Activated CD4-positive, alpha-beta memory T cell treated with anti-CD3 and anti-CD28 coated beads for 36 hours (primary cell): ENCODE measurements around the gene IQGAP3. TPM values are rescaled to one million over a fixed set of nuclear protein-coding genes. Genes with fewer than 3 reads are reported as not detected.

Experiments
- CTCF ChIA-PET: fragments of 350-600 bp; sonication (Branson Sonifier 250); formaldehyde crosslinking; loops from one replicate; lab custom pipeline; 2021; ENCODE audit warnings: antibody characterized with exemption, inconsistent platforms; lab: Charles Lee
- POLR2A ChIA-PET: fragments of 350-600 bp; sonication (Branson Sonifier 250); formaldehyde crosslinking; loops from one replicate; lab custom pipeline; 2021; ENCODE audit warnings: antibody characterized with exemption; lab: Charles Lee
- DNase-seq: peaks from one replicate; pipeline ENCODE4 v3.0.0-alpha.2; 2020
- H3K27ac Mint-ChIP-seq: one replicate; pipeline ENCODE4 v1.8.0; 2021; ENCODE audit warnings: mixed read lengths
- H3K27me3 Mint-ChIP-seq: one replicate; pipeline ENCODE4 v1.8.0; 2021; ENCODE audit warnings: mixed read lengths
- H3K36me3 Mint-ChIP-seq: one replicate; pipeline ENCODE4 v1.8.0; 2021; ENCODE audit warnings: mixed read lengths
- H3K4me1 Mint-ChIP-seq: one replicate; pipeline ENCODE4 v1.8.0; 2021; ENCODE audit warnings: low read depth, mixed read lengths
- H3K4me3 Mint-ChIP-seq: one replicate; pipeline ENCODE4 v1.8.0; 2021; ENCODE audit warnings: mild to moderate bottlenecking, mixed read lengths
- H3K9me3 Mint-ChIP-seq: one replicate; pipeline ENCODE4 v1.8.0; 2021; ENCODE audit warnings: mixed read lengths
- intact Hi-C: fragments of 100-400 bp; cut with micrococcal nuclease; formaldehyde crosslinking; loops from one replicate; pipeline ENCODE4 v1.15.1; 2023
- total RNA-seq, 2 experiments: library from RNA; stranded (reverse); gene quantifications; one replicate each; pipeline ENCODE4 v1.2.3, GENCODE V29; 2021

IQGAP3 gene
- total RNA-seq, 2 experiments from 2014 or later, result 16.9 to 19.3 TPM

DNA sequence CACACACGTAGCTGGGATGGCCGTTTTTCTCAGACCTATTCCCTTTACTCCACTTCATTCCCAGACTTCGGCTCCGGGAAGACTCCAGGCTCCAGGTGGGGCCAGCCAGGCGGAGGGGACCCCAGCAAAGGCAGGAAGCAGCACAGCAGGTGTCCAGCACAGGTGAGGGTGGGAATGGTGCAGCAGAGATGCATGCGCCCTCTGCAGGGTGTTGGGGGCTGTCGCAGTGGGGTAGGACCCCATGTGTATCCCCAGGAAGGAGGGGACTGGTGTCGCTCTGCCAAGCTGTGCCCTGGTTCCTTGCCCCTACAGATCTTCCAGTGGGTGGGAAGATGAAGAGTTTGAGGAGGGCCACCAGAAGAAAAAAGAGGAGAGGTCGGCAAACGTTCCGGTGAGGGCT is 12.4 kb upstream of the IQGAP3 start:
- H3K4me1 Mint-ChIP-seq, result peaks cover 2% of the 10 kb centered on the region
- no peaks in the 10 kb centered on the region for H3K27me3 Mint-ChIP-seq
- no peaks in the 10 kb centered on the region for H3K36me3 Mint-ChIP-seq
- ChIA-PET CTCF (interaction anchor here (0.5 to 11.2 kb wide), 6 partner anchors 8 to 289 kb away, joined by 3 to 78 read pairs (median 4); no protein-coding TSS in a partner anchor), POLR2A (no interaction called here)
- no peak for DNase-seq
- intact Hi-C loops, result loop anchor here (1.0 kb wide), 2 partner anchors 23 to 129 kb away; no protein-coding TSS in a partner anchor
- no peak overlapping the region for H3K27ac Mint-ChIP-seq
- no peak overlapping the region for H3K4me3 Mint-ChIP-seq
- H3K9me3 Mint-ChIP-seq, result no peaks in the 10 kb centered on the region

DNA sequence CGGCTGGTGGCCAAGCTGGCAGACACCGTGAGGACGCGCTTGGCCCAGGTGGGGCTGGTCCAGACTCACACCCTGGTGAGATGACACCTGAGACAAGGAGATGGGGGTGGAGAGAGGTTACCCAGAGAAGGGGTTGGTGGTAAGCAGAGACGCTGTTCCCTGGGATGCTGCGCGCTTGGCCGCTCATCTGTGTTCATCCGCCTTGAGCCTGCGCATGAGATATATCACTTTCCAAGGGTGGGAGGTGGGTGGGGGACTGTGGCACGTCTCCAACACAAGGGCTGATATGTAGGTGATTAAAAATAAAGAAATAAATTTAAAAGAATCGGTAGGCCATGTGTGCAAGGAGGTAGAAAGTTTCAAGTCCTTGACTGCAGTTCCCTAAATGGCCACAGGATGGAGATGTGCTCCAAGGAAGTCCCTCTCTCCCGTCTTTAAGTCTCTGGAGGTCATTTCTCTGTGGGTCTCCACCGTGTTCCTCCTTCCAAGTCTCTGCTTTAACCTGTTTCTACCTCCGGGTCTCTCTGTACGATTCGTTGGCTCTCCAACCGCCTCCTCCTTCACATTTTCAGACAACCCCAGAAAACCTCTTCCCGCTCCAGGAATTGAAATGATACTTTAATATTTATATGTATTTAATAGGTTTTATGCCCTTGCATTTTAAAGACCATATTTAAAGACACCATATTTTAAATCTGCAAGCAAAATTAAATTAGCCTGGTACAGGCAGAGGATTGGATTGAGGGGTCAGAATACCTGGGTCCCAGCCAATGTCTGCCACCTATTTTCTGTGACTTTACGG is 11.7 kb upstream of the IQGAP3 start:
- POLR2A ChIA-PET, result no interaction called here
- Mint-ChIP-seq H3K27ac (no peak overlapping the region), H3K4me3 (no peak overlapping the region), H3K4me1 (peaks cover 2% of the 10 kb centered on the region), H3K27me3 (no peaks in the 10 kb centered on the region), H3K36me3 (no peaks in the 10 kb centered on the region), H3K9me3 (no peaks in the 10 kb centered on the region)
- peak; percentile 79 for DNase-seq
- CTCF ChIA-PET, result interaction anchor here (0.5 to 11.2 kb wide), 5 partner anchors 7 to 289 kb away, joined by 3 to 78 read pairs (median 4); no protein-coding TSS in a partner anchor
- intact Hi-C loops, result loop anchor here (1.0 kb wide), 2 partner anchors 24 to 128 kb away; no protein-coding TSS in a partner anchor

DNA sequence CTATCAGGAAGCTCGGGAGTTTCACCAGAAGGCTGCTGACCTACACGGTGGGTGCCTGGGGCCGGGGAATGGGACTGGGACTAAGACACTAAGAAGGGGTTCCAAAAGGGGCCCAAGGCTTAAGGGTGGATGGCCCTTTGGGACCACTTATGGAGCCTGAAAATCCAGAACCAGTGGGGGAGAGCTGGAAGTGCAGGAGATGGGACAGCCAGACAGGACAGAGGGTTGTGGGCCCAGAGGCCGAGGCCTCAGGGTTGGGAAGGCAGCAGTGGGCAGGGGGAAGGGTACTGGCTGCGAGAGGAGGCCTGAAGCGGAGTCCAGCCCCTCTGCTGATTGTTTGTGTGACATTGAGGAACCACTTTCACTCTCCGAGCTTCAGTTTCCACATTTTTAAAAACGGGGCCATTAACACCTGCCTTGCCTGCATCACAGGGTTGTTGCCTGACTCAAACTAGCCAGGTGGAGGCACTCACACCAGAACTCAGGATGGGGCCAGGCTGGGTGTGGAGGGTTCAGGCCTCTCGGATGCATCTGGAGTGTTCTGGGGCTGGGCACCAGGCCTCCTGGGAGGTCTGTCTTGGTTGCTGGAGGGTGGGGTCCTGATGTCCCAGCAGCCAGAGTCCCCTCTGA is 10.1 kb upstream of the IQGAP3 start:
- peak overlapping the region; percentile 38 for H3K4me3 Mint-ChIP-seq
- ChIA-PET CTCF (interaction anchor here (0.6 to 11.2 kb wide), 12 partner anchors 9 to 197 kb away, joined by 3 to 78 read pairs (median 4); partner anchors contain the start of genes IQGAP3 and NAXE), POLR2A (no interaction called here)
- no peaks in the 10 kb centered on the region for H3K36me3 Mint-ChIP-seq
- no peak for DNase-seq
- no peaks in the 10 kb centered on the region for H3K9me3 Mint-ChIP-seq
- no peaks in the 10 kb centered on the region for H3K27me3 Mint-ChIP-seq
- intact Hi-C loops, result no loop called here
- peak overlapping the region; percentile 20 for H3K27ac Mint-ChIP-seq
- peaks cover 2% of the 10 kb centered on the region for H3K4me1 Mint-ChIP-seq

DNA sequence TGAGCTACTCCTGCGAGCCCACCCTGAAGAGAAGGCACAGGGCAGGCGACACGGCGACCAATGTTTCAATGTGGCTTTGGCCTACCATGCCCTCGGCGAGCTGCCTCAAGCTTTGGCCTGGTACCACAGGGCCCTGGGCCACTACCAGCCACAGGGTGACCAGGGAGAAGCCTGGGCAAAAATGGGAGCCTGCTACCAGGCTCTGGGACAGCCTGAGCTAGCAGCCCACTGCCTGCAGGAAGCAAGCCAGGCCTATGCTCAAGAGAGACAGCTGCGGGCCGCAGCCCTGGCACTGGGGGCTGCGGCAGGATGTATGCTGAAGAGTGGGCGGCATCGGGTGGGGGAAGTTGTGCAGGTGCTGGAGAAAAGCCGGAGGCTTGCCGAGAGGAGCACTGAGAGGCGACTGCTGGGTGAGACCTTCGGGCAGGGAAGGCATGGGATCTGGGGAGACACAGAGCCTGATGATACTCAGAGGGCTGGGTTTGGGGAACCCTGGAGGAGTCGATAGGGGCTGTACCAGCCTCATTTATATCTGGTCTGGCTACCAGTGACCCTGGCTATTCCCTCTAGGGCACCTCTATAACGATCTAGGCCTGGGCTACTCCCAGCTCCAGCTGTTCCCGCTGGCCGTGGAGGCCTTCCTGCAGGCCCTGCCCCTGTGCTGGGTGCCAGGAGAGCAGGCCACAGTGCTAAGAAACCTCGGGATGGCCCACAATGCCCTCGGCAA is 9.5 kb upstream of the IQGAP3 start:
- ChIA-PET CTCF (interaction anchor here (0.6 to 11.2 kb wide), 14 partner anchors 10 to 196 kb away, joined by 3 to 78 read pairs (median 4); partner anchors contain the start of genes IQGAP3 and NAXE), POLR2A (interaction anchor here (2.8 kb wide), 1 partner anchor 10 kb away, joined by 13 read pairs; the partner anchor contains the start of gene NAXE)
- Mint-ChIP-seq H3K27ac (peak overlapping the region; percentile 21), H3K4me1 (peaks cover 2% of the 10 kb centered on the region), H3K27me3 (no peaks in the 10 kb centered on the region), H3K36me3 (no peaks in the 10 kb centered on the region), H3K4me3 (peak overlapping the region; percentile 38), H3K9me3 (no peaks in the 10 kb centered on the region)
- intact Hi-C loops, result no loop called here
- DNase-seq, result no peak

DNA sequence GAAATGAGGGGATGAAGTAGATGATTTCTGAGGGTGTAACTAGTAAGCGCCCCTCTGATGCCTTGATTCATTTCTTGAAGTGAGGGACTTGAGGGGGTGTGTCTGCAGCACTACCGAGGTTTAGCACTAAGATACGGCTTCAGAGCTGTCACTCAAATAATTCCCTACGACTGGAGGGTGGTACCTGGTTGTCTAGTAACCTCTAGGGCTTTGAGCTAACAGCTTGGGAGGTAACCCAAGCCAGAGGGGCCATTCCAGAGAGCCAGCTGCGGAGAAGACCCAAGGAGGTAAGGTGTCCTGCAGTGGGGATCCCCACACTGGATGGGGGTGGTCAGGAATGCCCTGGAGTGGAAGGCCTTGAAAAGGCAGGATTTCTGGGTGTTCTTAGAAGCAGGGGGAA is 7.1 kb upstream of the IQGAP3 start, which contains the start of gene TTC24:
TSS of gene TTC24 (plus strand) at position 252 of the 400 bp plus-strand sequence. CDS start 1,642 bp downstream, outside the sequence.
- Mint-ChIP-seq H3K27ac (no peak within 1 kb of the TSS), H3K36me3 (no peaks in the 10 kb centered on the region), H3K4me3 (no peak within 1 kb of the TSS), H3K9me3 (no peaks in the 10 kb centered on the region), H3K27me3 (no peaks in the 10 kb centered on the region), H3K4me1 (peaks cover 2% of the 10 kb centered on the region)
- CTCF ChIA-PET, result interaction anchor here (1.6 to 11.2 kb wide), 4 partner anchors 29 to 133 kb away, joined by 5 to 78 read pairs (median 10); no protein-coding TSS in a partner anchor
- intact Hi-C loops, result no loop called here
- DNase-seq, result no peak
- POLR2A ChIA-PET, result interaction anchor here (2.8 kb wide), 1 partner anchor 13 kb away, joined by 13 read pairs; the partner anchor contains the start of gene NAXE

DNA sequence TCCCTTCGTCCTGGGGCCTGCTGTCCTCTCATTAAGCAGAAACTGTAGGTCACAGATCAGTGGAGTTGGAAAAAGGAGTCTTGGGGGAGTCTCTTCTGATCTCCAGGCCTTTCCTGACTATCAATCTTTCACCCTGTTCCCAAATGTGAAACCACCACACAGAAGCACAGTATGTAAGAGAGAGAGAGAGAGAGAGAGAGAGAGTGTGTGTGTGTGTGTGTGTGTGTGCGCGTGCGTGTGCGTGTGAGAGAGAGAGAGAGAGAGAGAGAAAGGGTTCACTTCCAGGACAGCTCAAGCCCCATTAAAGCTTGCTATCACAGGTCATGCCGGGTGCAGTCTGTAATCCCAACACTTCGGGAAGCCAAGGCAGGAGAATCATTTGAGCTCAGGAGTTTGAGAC is 5.7 kb upstream of the IQGAP3 start:
- H3K27ac Mint-ChIP-seq, result no peak overlapping the region

DNA sequence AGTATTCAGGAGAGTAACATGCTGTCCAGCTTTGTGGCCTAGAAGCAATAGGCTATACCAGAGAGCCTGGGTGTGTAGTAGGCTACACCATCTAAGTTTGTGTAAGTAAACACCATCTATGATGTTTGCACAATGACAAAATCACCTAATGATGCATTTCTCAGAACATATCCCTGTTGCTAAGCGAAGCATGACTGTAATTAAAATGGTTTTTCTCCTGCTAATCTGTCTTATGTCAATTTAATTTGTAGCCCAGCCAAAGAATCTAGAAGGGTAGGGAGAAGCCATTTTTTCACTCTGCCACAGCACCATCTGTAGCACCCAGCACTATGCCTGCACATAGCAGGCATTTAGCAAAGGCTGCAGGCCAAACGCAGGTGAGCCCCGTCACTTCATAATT is 5.2 kb upstream of the IQGAP3 start:
- CTCF ChIA-PET, result interaction anchor here (1.1 to 1.7 kb wide), 2 partner anchors 7 to 14 kb away, joined by 4 read pairs; partner anchors contain the start of gene NAXE

More for the DNA sequence above, 5.7 kb upstream of the IQGAP3 start:
- Mint-ChIP-seq H3K4me3 (no peak overlapping the region), H3K9me3 (no peaks in the 10 kb centered on the region), H3K4me1 (no peaks in the 10 kb centered on the region), H3K27me3 (peaks cover 3% of the 10 kb centered on the region), H3K36me3 (no peaks in the 10 kb centered on the region)
- ChIA-PET CTCF (interaction anchor here (2.0 to 11.2 kb wide), 2 partner anchors 30 to 49 kb away, joined by 6 to 78 read pairs; no protein-coding TSS in a partner anchor), POLR2A (no interaction called here)
- DNase-seq, result no peak
- intact Hi-C loops, result no loop called here

DNA sequence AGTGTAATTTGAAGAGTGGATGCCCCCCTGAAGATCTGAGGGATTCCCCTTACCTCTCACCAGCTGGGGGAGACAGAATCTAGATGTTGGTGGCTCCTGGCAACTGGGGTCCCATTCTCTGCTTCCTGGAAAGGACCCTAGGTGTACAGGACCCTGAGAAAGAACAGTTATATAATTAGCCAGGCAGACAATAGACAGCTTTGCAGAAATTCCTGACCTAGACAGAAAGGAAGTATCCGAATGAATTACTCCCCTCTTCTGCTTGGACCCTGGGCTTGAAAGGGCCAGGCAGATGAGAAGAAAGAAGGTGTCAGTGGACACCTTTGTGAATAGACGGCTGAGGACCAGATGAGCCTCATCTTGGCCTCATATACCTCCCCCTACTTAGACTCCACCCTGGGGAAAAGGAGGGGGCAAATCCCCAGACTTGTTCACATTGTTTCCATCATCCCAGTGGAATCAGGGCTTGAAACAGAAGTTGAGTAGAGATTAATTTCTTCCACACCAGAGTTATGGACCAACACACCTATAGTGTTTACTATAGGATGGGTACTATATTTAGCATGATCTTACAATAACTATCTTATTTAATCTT is 1.8 kb upstream of the IQGAP3 start:
- POLR2A ChIA-PET, result no interaction called here
- no peak overlapping the region for H3K4me3 Mint-ChIP-seq
- peaks cover 18% of the 10 kb centered on the region for H3K4me1 Mint-ChIP-seq
- H3K9me3 Mint-ChIP-seq, result no peaks in the 10 kb centered on the region
- intact Hi-C loops, result loop anchor here (5.0 kb wide), 1 partner anchor 72 kb away; the partner anchor contains the start of gene MEF2D
- no peak overlapping the region for H3K27ac Mint-ChIP-seq
- H3K36me3 Mint-ChIP-seq, result peaks cover 2% of the 10 kb centered on the region
- CTCF ChIA-PET, result no interaction called here
- no peak for DNase-seq
- peaks cover 25% of the 10 kb centered on the region for H3K27me3 Mint-ChIP-seq

More for the DNA sequence above, 5.2 kb upstream of the IQGAP3 start:
- Mint-ChIP-seq H3K27ac (no peak overlapping the region), H3K36me3 (no peaks in the 10 kb centered on the region), H3K9me3 (no peaks in the 10 kb centered on the region), H3K27me3 (peaks cover 8% of the 10 kb centered on the region), H3K4me3 (no peak overlapping the region), H3K4me1 (peaks cover 2% of the 10 kb centered on the region)
- no peak for DNase-seq
- POLR2A ChIA-PET, result no interaction called here
- intact Hi-C loops, result no loop called here

DNA sequence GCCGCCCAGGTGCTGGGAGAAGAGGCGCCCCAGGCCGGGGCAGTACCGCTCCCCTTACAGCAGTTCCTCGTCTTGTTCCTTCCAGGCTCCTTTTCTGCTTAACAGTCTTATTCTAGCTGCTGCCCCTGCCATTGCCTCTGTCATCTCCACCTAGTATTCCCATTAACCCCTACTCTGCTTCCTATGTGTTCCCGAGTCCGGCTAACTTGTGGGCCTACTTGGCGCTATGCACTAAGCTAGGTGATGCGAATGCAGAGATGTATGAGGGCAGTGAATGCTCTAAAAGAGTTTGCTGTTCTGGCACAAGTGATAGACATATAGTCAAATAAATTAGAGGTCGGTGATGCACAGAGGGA is 276 bp upstream of the IQGAP3 start:
- ChIA-PET POLR2A (no interaction called here), CTCF (interaction anchor here (1.1 to 2.0 kb wide), 3 partner anchors 9 to 90 kb away, joined by 3 to 7 read pairs (median 3); no protein-coding TSS in a partner anchor)
- peaks cover 25% of the 10 kb centered on the region for H3K27me3 Mint-ChIP-seq
- peaks cover 2% of the 10 kb centered on the region for H3K36me3 Mint-ChIP-seq
- no peaks in the 10 kb centered on the region for H3K9me3 Mint-ChIP-seq
- intact Hi-C loops, result loop anchor here (5.0 kb wide), 1 partner anchor 70 kb away; the partner anchor contains the start of gene MEF2D
- no peak for DNase-seq
- H3K27ac Mint-ChIP-seq, result no peak overlapping the region
- H3K4me1 Mint-ChIP-seq, result peaks cover 18% of the 10 kb centered on the region
- peak overlapping the region; percentile 95 for H3K4me3 Mint-ChIP-seq

DNA sequence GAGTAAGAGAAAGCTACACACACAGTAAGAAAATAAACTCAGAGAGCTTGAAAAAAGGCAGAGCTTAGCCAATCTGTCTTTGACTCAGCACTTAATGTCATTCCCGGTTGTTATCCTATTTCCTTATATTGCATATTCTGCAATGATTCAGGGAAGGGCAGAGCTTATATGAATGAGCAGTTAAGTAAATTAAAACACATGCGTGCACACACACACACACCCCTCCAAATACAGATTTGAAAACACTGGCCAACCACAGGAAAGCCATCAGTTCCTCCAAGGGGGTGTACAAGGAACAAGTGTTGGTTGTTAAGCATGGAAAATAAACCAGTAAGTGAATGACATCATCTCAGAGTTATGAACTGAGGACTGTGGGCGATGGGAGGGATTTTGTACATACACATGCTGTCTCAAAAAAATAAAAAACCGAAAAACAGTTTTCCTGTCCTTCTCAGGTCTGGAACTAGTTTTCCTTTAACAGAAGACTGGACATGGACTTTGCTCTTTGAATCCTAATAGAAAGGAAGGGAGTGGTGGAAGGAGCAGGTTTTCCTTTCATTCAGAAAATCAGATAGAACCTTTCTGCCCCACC is 1.0 kb downstream of the IQGAP3 start:
- H3K9me3 Mint-ChIP-seq, result no peaks in the 10 kb centered on the region
- H3K4me3 Mint-ChIP-seq, result peak overlapping the region; percentile 95
- ChIA-PET CTCF (interaction anchor here (0.6 to 2.0 kb wide), 10 partner anchors 11 to 243 kb away, joined by 3 to 7 read pairs (median 3); no protein-coding TSS in a partner anchor), POLR2A (interaction anchor here (0.6 to 1.1 kb wide), 5 partner anchors 20 to 96 kb away, joined by 3 to 5 read pairs (median 3); partner anchors contain the start of genes MEF2D and NAXE)
- peaks cover 25% of the 10 kb centered on the region for H3K27me3 Mint-ChIP-seq
- peaks cover 18% of the 10 kb centered on the region for H3K4me1 Mint-ChIP-seq
- no peak for DNase-seq
- H3K27ac Mint-ChIP-seq, result no peak overlapping the region
- peaks cover 2% of the 10 kb centered on the region for H3K36me3 Mint-ChIP-seq
- intact Hi-C loops, result loop anchor here (5.0 kb wide), 1 partner anchor 69 kb away; the partner anchor contains the start of gene MEF2D
